Glomerular visceral epithelial cell (primary cell): ENCODE measurements around the gene ZDHHC5.
A peak's percentile ranks its signal among the peaks of the same experiment; 100 is the strongest.

Experiments used
- DNase-seq: peaks from one replicate; pipeline ENCODE4 v3.0.0-alpha.2; 2016; ENCODE audit errors: extremely low spot score

Gene ZDHHC5, protein sequence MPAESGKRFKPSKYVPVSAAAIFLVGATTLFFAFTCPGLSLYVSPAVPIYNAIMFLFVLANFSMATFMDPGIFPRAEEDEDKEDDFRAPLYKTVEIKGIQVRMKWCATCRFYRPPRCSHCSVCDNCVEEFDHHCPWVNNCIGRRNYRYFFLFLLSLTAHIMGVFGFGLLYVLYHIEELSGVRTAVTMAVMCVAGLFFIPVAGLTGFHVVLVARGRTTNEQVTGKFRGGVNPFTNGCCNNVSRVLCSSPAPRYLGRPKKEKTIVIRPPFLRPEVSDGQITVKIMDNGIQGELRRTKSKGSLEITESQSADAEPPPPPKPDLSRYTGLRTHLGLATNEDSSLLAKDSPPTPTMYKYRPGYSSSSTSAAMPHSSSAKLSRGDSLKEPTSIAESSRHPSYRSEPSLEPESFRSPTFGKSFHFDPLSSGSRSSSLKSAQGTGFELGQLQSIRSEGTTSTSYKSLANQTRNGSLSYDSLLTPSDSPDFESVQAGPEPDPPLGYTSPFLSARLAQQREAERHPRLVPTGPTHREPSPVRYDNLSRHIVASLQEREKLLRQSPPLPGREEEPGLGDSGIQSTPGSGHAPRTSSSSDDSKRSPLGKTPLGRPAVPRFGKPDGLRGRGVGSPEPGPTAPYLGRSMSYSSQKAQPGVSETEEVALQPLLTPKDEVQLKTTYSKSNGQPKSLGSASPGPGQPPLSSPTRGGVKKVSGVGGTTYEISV

DNA sequence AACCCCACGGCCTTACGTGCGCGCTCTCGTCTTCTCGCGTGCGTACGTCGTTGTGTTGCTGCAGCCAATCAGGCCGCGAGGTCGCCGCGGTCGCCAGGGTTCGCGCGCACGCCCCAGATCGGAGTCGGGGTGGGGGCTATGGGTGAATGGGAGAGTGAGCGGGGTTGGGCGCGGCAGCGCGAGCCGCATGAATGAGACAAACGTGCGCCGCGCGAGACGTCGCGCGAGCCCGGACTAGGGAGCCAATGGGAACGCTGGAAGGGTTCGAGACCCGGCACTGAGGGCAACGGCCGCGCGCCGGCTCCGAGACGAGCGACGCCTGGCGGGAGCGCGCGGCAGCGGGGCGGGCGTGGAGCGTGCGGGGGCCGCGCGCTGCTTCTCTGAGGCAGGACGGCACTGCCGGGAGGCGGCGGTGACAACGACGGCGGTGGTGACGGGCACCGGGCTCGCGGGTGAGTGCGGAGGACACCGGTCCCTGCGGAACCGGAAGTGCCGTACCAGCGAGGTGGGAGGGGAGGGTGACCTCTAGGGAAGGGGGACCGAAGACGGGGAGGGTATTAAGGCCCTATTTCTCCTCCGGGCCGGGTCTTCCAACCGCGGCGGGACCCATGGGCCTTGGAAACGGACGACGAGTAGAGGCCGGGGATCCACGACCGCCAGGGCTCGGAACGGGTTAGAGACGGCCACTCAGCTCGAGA lies at the start of gene ZDHHC5:
TSS of gene ZDHHC5 (plus strand) at position 379 of the 698 bp plus-strand sequence. CDS start 4,977 bp downstream, outside the sequence.
- DNase-seq: peak; percentile 99

DNA sequence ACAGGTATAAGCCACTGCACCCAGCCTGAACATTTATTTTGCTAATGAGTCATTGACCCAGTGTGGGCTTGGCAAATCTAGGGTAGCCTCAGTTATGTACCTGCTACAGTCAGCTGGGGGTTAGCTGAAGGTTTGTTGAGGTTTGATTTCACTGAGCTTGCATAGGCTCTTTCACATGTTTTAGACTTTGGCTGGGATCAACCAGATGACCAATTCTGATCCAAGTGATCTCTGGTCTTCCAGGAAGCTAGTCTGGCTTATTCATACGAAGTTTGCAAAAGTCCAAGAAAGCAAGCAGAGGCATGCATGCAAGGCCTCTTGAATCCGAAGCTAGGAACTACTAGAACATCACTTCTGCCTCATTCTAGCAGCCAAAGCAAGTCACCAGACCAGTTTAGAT lies 49.5 kb upstream of the ZDHHC5 start:
- DNase-seq: no peak

DNA sequence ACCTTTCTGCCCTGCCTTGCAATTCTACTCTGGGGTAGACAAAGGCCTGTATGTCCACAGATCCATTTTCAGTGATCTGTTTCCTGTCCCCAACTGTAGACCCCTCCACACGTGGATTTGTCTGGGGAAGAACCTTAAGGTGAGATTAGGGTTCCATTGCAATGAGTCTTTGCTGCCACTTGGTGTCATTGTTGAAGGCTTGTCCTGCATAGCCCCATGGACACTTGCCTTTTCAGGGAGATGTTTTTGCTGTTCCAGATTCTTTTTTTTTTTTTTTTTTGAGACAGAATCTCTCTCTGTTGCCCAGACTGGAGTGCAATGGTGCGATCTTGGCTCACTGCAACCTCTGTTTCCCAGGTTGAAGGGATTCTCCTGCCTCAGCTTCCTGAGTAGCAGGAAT lies 48.6 kb upstream of the ZDHHC5 start:
- no peak for DNase-seq

DNA sequence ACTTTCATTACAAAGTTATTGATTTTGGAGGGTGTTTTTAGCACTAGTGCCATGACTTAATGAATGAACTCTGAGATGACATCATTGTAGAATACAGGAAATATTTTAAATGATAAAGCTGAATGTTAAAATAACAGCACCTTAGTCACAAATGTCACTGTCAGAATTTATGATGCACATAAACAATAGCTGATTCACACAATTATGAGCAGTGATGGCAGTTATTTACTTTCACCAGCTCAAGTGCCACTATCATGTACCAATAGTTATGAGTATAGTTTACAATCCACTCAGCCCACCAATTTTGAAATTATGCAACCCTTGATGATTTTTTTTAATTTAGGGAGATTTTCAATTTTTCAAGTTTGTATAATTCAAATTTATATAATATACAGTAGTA lies 47.4 kb upstream of the ZDHHC5 start:
- no peak for DNase-seq

- no peak for DNase-seq
Observed at GRCh38 chr11:57622263-57622662, 45.7 kb upstream of the ZDHHC5 start.

GRCh38 chr11:57624864-57625263 lies 43.0 kb upstream of the ZDHHC5 start:
- DNase-seq: no peak

DNA sequence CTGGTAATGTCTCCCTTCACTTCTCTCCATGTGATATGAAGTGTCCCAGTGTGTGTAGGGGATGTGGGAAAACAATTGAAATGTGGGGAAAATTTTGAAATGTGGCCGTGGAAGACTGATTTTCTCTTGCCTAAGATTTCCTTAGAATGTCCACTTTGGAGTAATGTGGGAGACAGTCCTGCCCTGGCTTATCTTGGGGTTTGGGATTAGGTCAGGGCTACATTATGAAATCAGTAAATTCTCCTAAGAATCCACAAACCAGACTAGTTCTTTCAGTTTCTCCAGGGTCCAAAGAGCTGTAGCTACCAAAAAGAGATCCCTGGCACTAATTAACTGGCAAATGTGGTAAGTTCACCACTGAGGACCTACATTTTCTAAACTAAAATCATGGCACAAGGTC lies 41.0 kb upstream of the ZDHHC5 start:
- no peak for DNase-seq

DNA sequence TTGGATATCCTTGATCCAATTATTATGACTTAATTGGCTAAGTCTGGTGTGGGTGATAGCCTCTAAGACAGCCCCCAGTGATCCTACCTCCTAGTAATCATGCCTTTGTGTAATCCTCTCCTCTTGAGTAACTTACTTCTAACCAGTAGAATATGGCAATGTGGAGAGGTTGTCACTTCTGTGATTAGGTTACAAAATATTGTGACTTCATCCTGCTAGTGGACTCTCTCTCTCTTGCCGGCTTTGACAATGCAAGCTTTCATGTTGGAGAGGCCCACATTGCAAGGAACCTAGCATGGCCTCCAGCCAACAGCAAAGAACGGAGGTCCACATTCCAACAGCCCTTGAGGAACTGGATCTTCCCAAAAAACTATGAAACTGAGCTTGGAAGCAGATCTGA lies 37.7 kb upstream of the ZDHHC5 start:
- DNase-seq: no peak

- no peak for DNase-seq
Observed at GRCh38 chr11:57632116-57632515, 35.8 kb upstream of the ZDHHC5 start.

DNA sequence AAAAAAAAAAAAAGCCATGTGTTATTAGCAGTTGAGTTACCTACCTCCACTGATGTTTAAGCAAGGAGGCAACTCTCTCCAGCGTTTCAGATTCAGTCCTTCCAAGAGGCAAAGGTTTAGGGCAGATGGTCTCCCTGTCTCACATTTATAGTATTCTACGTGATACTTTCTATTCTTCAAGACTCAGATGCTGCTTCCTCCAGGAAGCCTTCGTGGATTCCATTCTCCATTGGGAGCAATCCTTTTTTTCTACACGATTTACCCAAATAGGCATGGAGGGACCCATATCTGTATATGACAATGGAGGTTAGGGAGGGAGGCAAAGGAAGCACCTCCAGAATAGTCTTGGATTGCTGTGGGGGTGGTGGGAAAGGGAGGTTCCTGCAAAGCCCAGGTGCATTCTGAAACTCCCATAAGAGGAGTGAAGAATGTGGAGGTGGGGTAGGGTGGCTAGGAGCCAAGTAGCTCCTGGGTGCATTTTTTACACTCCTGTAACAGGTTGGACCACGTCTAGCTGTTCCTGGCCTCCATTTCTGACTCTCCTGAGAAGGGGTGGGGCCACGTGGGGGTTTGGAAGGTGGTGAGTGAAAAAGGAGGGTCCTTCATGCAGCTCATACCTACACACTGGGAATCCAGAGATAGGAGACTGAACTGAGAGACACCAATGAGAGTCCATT lies 34.4 kb upstream of the ZDHHC5 start:
- no peak for DNase-seq

DNA sequence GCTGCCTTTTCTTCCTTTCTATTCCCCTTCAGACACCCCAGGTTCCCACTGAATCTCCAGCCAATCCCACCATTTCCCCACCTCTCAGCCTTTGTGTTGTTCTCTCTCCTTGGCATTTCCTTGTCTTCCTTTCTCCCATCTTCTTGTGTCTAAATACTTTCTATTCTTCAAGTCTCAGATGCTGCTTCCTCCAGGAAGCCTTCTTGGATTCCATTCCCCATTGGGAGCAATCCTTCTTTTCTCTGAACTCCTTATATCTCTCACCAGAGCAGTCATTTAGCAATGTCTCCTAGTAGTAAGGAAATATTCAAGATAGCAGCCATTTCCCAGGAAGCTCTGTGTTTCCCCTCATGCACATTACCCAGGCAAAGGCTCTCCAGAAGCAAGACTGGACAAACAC lies 33.6 kb upstream of the ZDHHC5 start:
- no peak for DNase-seq

GRCh38 chr11:57635246-57635645 lies 32.7 kb upstream of the ZDHHC5 start:
- no peak for DNase-seq

DNA sequence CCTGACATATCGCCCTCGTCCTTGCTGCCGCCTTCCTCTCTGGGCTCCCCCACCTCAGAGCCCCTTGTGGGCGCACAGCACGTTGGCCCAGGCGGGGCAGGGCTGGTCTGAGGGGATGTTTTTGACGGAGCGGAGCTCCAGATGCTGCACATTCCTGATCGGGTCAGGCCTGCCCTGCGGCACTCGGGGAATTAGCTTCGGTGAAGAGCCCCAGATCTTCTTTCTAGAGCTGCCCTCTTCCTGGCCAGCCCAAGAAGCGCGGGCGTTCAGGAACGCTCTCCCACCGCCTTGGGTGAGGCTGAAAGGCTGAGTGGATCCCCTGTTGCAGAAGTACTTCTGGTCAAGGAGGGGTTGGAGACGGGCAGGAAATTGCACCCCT lies 30.3 kb upstream of the ZDHHC5 start:
- no peak for DNase-seq

GRCh38 chr11:57638005-57638781 lies 29.7 kb upstream of the ZDHHC5 start:
- DNase-seq: peak; percentile 82

DNA sequence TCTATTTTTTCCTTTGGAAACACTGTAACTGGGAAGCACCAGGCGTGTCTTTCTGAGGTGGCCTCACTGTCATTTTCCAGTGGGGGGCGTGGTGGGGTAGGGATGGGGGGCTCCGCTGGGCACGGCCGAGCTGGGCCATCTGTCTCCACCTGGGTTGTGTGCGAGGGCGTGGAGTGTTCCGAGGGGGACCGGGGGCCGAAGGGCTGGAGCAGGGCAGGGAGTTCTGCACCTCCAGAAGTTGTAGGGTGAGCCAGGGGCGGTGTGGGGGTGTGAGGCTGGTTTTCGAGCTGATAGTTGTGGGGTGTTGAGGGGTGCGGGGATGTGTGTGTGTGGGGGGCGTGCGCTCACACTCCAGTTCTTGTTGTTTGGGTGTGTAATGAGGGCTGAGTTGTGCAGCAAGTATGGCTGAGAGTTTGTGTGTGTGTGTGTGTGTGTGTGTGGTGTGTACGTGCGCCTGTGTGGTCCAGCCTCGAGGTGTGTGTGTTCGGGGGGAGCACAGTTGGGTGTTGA lies 29.0 kb upstream of the ZDHHC5 start:
- no peak for DNase-seq

GRCh38 chr11:57639321-57640067 lies 28.4 kb upstream of the ZDHHC5 start:
- DNase-seq: peak; percentile 28

DNA sequence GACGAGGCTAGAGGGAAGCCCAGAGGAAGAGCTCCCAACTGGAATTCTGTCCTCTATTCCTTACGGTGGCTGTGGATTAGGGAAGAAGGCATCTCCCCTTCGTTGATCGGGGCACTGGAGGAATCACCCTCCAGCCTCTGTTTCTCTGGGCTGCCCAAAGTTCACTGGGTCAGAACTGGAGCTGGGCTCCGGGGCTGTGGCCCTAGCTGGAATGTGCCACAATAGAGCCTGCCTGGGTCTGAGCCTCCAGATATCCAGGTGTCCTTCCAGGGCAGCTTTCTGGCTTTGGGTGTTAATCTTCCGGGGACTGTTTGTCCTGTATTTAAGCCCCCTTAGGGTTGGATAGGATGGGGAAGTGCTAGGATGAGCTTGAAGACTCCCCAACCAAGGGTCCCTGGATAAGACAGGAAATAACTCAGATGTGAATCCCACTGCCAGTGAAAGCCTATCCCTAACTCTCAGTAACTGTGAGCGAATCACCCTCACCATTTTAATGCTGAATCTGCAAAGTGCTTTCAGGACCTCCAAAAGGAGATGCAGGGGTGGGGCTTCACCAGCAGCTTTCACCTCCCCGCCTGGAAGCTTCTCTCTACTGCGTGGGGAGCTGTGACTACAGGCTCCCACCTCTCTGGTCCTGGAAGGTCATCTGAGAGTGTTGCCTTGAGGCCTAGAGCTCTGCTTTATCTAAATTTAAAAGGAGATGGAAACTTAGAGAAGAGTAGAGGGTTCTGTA lies 27.7 kb upstream of the ZDHHC5 start:
- no peak for DNase-seq

DNA sequence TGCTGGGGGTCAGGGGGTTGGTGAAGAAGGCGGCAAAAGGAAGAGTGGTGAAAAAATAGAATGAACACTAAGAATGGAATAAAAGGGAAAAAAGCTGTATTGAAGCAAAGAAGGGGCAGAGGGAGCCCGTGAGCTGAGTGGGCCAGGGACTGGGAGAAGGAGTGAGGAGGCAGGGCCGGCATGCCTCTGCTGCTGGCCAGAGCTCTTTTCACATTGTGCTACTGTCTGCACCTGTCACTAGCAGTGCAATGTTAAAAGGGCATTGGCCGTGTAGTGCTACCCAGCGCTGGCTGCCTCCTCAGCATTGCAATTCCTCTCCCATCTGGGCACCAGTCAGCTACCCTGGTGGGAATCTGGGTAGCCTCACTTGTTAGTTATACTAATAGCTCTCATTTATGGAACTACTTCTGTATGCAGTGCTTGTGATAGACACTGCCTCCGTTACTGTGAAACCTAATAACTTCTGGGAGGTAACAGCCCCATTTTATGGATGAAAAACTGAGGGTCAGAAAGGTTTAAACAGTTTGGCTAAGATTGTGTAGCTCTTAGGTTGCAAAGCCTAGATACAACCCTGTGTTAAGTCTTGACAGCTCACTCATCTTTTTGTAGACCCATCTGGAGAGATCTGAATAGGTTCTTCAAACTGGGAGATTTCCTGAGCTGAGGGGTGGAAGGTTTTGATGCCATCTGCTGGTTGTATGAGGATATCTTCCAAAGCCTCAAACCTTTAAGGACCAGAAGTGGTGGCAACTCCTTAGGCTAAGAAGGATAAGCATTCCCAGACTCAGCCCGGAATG lies 26.7 kb upstream of the ZDHHC5 start:
- DNase-seq: peak; percentile 51

- no peak for DNase-seq
Observed at GRCh38 chr11:57643802-57644201, 24.1 kb upstream of the ZDHHC5 start.
